Esophagus (tissue), 2 donors: Measurements from ENCODE around the gene AP2B1. TPM values are rescaled to one million over a fixed set of nuclear protein-coding genes. Genes with fewer than 3 reads are reported as not detected.

Experiments
- H3K27ac ChIP-seq, 2 donors: one replicate each; pipeline ENCODE4 v1.5.1; 2013; ENCODE audit warnings: low read depth in 2 of 2, mild to moderate bottlenecking in 2 of 2, inconsistent platforms in 1 of 2, low read length in 1 of 2, moderate library complexity in 1 of 2
- H3K27me3 ChIP-seq, 2 donors: one replicate each; pipeline ENCODE4 v1.6.1; 2013; ENCODE audit warnings: low read length in 2 of 2, control low read depth in 1 of 2, mild to moderate bottlenecking in 1 of 2; ENCODE audit not compliant: insufficient read depth in 2 of 2, control insufficient read depth in 1 of 2
- H3K36me3 ChIP-seq, 2 donors: one replicate each; pipeline ENCODE4 v1.6.1; 2013; ENCODE audit warnings: low read length in 1 of 2; ENCODE audit not compliant: control insufficient read depth in 2 of 2, insufficient read depth in 2 of 2
- H3K4me1 ChIP-seq, 2 donors: one replicate each; pipeline ENCODE4 v1.6.1; 2013; ENCODE audit warnings: low read length in 1 of 2; ENCODE audit not compliant: control insufficient read depth in 2 of 2, insufficient read depth in 2 of 2
- H3K4me3 ChIP-seq, 2 donors: one replicate each; pipeline ENCODE4 v1.5.1; 2013; ENCODE audit warnings: low read length in 2 of 2, mild to moderate bottlenecking in 2 of 2, low read depth in 1 of 2, moderate library complexity in 1 of 2
- H3K9me3 ChIP-seq, 2 donors: one replicate each; pipeline ENCODE4 v1.6.1; 2013; ENCODE audit warnings: mild to moderate bottlenecking in 2 of 2, low read depth in 1 of 2, low read length in 1 of 2, moderate library complexity in 1 of 2; ENCODE audit not compliant: control insufficient read depth in 2 of 2, insufficient read depth in 1 of 2
- WGBS, 2 donors: extraction: QIAGEN DNeasy Blood & Tissue Kit; methylation state at CpG; one replicate each; pipeline ENCODE4 v1.1.7; 2013; 5-methylcytosine and 5-hydroxymethylcytosine counted together
- polyA plus RNA-seq, 2 donors: library from polyadenylated mRNA; stranded (reverse); fragments of 200-250 nt; gene quantifications; one replicate each; pipeline ENCODE4 v1.2.3, GENCODE V29; 2013
- donor health status: healthy with polysubstance abuse.
- donor health status: Bipolar disorder and iron deficiency.

The AP2B1 gene
- polyA plus RNA-seq, 2 donors: 13.2 to 14.3 TPM

DNA sequence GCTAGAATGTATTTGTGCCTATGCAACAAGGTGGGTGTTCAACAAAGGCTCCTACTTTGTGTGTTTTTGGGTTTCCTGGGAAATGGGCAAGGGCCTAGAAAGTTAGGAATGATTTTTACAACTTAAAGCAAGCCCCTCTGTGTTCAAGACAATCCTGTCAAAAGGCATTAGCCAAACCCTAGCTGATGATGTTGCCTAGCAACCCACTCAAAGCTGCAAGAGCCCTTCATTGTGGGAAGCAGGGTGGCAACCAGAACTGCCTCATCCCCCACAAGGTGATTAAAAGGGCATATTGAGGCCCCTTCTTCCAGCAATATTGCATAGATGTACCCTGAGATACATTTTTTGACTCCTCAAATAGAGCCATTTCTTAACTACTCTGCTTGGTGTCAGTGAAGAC is 128.3 kb downstream of the AP2B1 start:
- peak overlapping the region in 1 of 2 donors; percentile 1 for H3K27ac ChIP-seq
- no peaks in the 10 kb centered on the region for H3K27me3 ChIP-seq
- H3K9me3 ChIP-seq: no peaks in the 10 kb centered on the region
- H3K36me3 ChIP-seq: peaks cover 3 to 4% of the 10 kb centered on the region in 2 donors
- H3K4me1 ChIP-seq: no peaks in the 10 kb centered on the region
- H3K4me3 ChIP-seq: no peak overlapping the region

- Histone ChIP-seq H3K4me3 (no peak overlapping the region), H3K9me3 (no peaks in the 10 kb centered on the region), H3K27ac (no peak overlapping the region), H3K36me3 (peaks cover 3 to 4% of the 10 kb centered on the region in 2 donors), H3K4me1 (no peaks in the 10 kb centered on the region), H3K27me3 (no peaks in the 10 kb centered on the region)
- WGBS, 2 donors: 75 to 80% methylated on average over 3 of the region's 3 CpGs
Measured at GRCh38 chr17:35716173-35716572, 129.1 kb downstream of the AP2B1 start.

- no peaks in the 10 kb centered on the region for H3K27me3 ChIP-seq
- no peaks in the 10 kb centered on the region for H3K4me1 ChIP-seq
- WGBS, 2 donors: 63 to 74% methylated on average over 4 of the region's 4 CpGs
- peak overlapping the region; percentile 18 to 21 for H3K27ac ChIP-seq
- no peak overlapping the region for H3K4me3 ChIP-seq
- peaks cover 0 to 3% of the 10 kb centered on the region in 2 donors for H3K36me3 ChIP-seq
- H3K9me3 ChIP-seq: no peaks in the 10 kb centered on the region
Measured at GRCh38 chr17:35716897-35717465, 129.9 kb downstream of the AP2B1 start.

DNA sequence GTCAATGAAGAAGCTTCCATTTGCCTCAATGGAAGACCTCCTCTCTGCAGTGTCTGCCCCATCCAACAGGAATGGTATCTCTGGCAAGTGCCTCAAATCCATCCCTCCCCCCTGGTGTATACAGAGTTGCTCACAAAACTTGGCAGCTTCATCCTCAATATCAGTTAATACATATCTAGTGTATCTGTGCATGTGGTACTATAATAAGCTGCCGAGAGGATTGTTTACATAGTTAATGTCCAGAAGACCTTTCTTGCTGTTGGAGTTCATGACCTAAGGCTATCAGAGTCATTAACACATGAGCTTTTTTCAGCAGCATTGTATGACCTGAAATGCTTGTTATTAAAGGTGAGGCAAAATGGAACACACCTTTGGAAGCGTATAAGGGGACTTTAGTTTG is 130.4 kb downstream of the AP2B1 start:
- peak overlapping the region; percentile 13 to 18 for H3K27ac ChIP-seq
- H3K4me1 ChIP-seq: no peaks in the 10 kb centered on the region
- peaks cover 0 to 3% of the 10 kb centered on the region in 2 donors for H3K36me3 ChIP-seq

DNA sequence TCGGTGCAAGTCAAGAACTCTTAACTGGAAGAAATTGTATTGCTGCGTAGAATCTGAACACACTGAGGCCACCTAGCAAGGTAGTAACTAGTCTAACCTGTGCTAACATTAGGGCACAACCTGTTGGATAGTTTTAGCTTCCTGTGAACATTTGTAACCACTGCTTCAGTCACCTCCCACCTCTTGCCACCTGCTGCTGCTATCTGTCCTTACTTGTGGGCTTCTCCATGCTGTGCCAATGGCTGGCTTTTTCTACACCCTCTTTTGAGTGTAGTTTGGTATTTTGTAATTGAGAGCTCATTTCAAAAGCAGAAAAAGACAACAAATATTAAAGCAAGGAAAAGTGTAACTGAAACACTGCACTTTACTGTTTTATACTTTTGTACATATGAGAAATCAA is 136.6 kb downstream of the AP2B1 start:
- Histone ChIP-seq H3K4me1 (peaks cover 0 to 2% of the 10 kb centered on the region in 2 donors), H3K27ac (no peak overlapping the region), H3K9me3 (no peaks in the 10 kb centered on the region), H3K36me3 (peaks cover 6 to 11% of the 10 kb centered on the region in 2 donors), H3K4me3 (no peak overlapping the region), H3K27me3 (no peaks in the 10 kb centered on the region)
- 98 to 100% methylated on average over 2 of the region's 2 CpGs for WGBS, 2 donors

More for the DNA sequence above, 130.4 kb downstream of the AP2B1 start:
- no peaks in the 10 kb centered on the region for H3K9me3 ChIP-seq
- WGBS, 2 donors: 57 to 58% methylated on average over 2 of the region's 2 CpGs
- H3K27me3 ChIP-seq: no peaks in the 10 kb centered on the region
- no peak overlapping the region for H3K4me3 ChIP-seq

DNA sequence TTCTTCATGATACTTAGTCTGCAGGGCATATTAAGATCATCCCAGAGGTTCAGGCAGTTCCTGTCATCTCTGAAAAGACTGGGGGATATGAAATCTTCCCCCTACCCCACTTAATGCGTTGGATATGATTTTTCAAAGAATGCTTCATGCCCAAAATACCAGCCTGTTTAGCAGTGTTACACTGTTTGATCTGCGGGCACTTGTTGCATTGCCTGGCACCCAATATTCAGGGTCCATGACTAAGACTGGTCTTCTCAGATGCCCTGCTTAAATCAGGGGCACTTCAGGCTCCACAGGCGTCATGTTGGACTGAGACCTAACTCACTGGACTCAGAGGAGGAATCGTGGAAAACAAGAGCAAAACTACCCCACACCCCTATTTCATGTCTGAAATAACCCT is 137.9 kb downstream of the AP2B1 start:
- no peaks in the 10 kb centered on the region for H3K27me3 ChIP-seq
- no peak overlapping the region for H3K27ac ChIP-seq
- H3K4me1 ChIP-seq: peaks cover 0 to 2% of the 10 kb centered on the region in 2 donors
- peaks cover 6 to 8% of the 10 kb centered on the region in 2 donors for H3K36me3 ChIP-seq
- no peaks in the 10 kb centered on the region for H3K9me3 ChIP-seq
- 92 to 95% methylated on average over 4 of the region's 4 CpGs for WGBS, 2 donors
- H3K4me3 ChIP-seq: no peak overlapping the region

GRCh38 chr17:35725802-35726126 is 138.6 kb downstream of the AP2B1 start:
- Histone ChIP-seq H3K4me1 (peaks cover 0 to 2% of the 10 kb centered on the region in 2 donors), H3K36me3 (peaks cover 6 to 8% of the 10 kb centered on the region in 2 donors), H3K4me3 (no peak overlapping the region), H3K27ac (no peak overlapping the region), H3K9me3 (no peaks in the 10 kb centered on the region), H3K27me3 (no peaks in the 10 kb centered on the region)
- WGBS, 2 donors: 79 to 83% methylated on average over 2 of the region's 2 CpGs

- Histone ChIP-seq H3K4me3 (no peak overlapping the region), H3K9me3 (no peaks in the 10 kb centered on the region), H3K4me1 (peaks cover 3 to 5% of the 10 kb centered on the region in 2 donors), H3K27me3 (no peaks in the 10 kb centered on the region), H3K36me3 (peaks cover 6 to 8% of the 10 kb centered on the region in 2 donors), H3K27ac (no peak overlapping the region)
- WGBS, 2 donors: 49 to 56% methylated on average over 6 of the region's 6 CpGs
Measured at GRCh38 chr17:35726127-35726952, 139.2 kb downstream of the AP2B1 start.

DNA sequence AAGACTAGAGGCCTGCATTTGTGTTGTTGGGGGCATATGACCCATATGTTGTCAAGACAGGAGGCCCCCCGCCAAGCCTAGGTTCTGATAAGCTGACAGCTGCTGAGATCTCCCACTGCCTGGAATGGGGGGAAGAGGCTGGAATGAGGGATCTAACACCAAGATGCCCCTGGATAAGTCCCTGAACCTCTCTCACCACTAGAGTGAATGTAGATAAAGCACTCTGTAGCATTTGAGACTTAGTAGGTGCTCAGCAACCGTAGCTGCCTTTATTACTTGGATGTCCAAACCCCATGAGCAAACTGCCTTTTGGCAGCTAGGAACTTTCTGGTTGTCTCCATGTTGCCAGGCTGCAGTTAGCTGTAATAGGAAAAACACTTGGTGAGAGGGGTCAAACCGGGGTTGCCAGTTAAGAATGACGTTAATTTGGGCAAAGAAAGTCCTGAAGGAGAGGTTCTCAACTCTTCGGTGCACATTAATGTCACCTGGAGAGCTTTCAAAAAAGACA is 139.9 kb downstream of the AP2B1 start:
- H3K36me3 ChIP-seq: peaks cover 6 to 8% of the 10 kb centered on the region in 2 donors
- 80 to 81% methylated on average over 5 of the region's 5 CpGs for WGBS, 2 donors

More for the DNA sequence above, 139.9 kb downstream of the AP2B1 start:
- H3K27ac ChIP-seq: no peak overlapping the region
- H3K4me1 ChIP-seq: peaks cover 4 to 11% of the 10 kb centered on the region in 2 donors
- H3K9me3 ChIP-seq: no peaks in the 10 kb centered on the region
- no peak overlapping the region for H3K4me3 ChIP-seq
- no peaks in the 10 kb centered on the region for H3K27me3 ChIP-seq
